HG02571 (cell line): Measurements from ENCODE around the gene HOXA3.

ENCODE experiments used
- ATAC-seq: cut with Tn5 transposase; IDR thresholded peaks from one replicate; pipeline ENCODE4 v1.9.1; 2021; ENCODE audit warnings: mild to moderate bottlenecking, moderate library complexity; ENCODE audit not compliant: unreplicated experiment

Gene HOXA3

GRCh38 chr7:27131390-27131819 is 21.0 kb downstream of the HOXA3 start:
- ATAC-seq: no peak

- no peak for ATAC-seq
Measured at GRCh38 chr7:27130540-27131389, 21.6 kb downstream of the HOXA3 start, which contains the start of gene HOXA4. Gene HOXA4, minus strand, starts transcription at chr7:27130757. Its CDS starts 24 bp downstream, at chr7:27130733.

GRCh38 chr7:27129729-27130539 is 22.4 kb downstream of the HOXA3 start:
- ATAC-seq: no peak

GRCh38 chr7:27128776-27129728 is 23.3 kb downstream of the HOXA3 start:
- no peak for ATAC-seq

- ATAC-seq: no peak
Measured at GRCh38 chr7:27128034-27128433, 24.3 kb downstream of the HOXA3 start.

- ATAC-seq: no peak
Measured at GRCh38 chr7:27126596-27127327, 25.6 kb downstream of the HOXA3 start.

- no peak for ATAC-seq
Measured at GRCh38 chr7:27125986-27126394, 26.4 kb downstream of the HOXA3 start.

GRCh38 chr7:27124902-27125689 is 27.3 kb downstream of the HOXA3 start:
- ATAC-seq: no peak

- no peak for ATAC-seq
Measured at GRCh38 chr7:27124096-27124901, 28.1 kb downstream of the HOXA3 start.

GRCh38 chr7:27123477-27124053 is 28.8 kb downstream of the HOXA3 start:
- no peak for ATAC-seq

GRCh38 chr7:27123007-27123476 is 29.3 kb downstream of the HOXA3 start:
- ATAC-seq: no peak

- ATAC-seq: no peak
Measured at GRCh38 chr7:27122077-27122910, 30.1 kb downstream of the HOXA3 start.

GRCh38 chr7:27121684-27122076 is 30.7 kb downstream of the HOXA3 start:
- ATAC-seq: no peak

- no peak for ATAC-seq
Measured at GRCh38 chr7:27119412-27119911, 32.9 kb downstream of the HOXA3 start.

- ATAC-seq: no peak
Measured at GRCh38 chr7:27118580-27118979, 33.8 kb downstream of the HOXA3 start.

- ATAC-seq: no peak
Measured at GRCh38 chr7:27117887-27118491, 34.4 kb downstream of the HOXA3 start.
